ENCODE measurements around the gene WDR36. TPM values are rescaled to one million over a fixed set of nuclear protein-coding genes. Genes with fewer than 3 reads are reported as not detected.
A peak's percentile ranks its signal among the peaks of the same experiment; 100 is the strongest.

WDR36 gene
- total RNA-seq, 1 donor from 2014 or later, result 31.6 TPM

DNA sequence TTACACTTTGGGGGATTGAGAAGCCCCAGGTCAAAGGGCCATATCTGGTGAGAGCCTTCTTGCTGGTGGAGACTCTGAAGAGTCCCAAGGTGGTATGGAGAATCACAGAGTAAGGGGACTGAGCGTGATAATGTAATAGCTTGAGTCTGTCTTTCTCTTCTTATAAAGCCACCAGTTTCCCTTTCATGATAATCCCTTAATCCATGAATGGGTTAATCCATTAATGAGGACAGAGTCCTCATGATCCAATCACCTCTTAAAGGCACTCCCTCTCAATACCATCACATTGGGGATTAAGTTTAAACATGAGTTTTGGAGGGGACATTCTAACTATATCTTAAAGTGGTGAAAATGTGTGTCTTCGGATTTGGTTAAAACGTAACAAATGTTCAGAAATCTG is 21.5 kb downstream of the WDR36 start:
- no peak overlapping the region for H3K4me3 Mint-ChIP-seq (ENCODE audit: low read depth)
- no peaks in the 10 kb centered on the region for H3K4me1 Mint-ChIP-seq (ENCODE audit: low read depth)
- H3K27ac Mint-ChIP-seq, result no peak overlapping the region
- DNase-seq (ENCODE audit: low spot score, unreplicated experiment), result no peak
- TF ChIP-seq, protein P1, sequence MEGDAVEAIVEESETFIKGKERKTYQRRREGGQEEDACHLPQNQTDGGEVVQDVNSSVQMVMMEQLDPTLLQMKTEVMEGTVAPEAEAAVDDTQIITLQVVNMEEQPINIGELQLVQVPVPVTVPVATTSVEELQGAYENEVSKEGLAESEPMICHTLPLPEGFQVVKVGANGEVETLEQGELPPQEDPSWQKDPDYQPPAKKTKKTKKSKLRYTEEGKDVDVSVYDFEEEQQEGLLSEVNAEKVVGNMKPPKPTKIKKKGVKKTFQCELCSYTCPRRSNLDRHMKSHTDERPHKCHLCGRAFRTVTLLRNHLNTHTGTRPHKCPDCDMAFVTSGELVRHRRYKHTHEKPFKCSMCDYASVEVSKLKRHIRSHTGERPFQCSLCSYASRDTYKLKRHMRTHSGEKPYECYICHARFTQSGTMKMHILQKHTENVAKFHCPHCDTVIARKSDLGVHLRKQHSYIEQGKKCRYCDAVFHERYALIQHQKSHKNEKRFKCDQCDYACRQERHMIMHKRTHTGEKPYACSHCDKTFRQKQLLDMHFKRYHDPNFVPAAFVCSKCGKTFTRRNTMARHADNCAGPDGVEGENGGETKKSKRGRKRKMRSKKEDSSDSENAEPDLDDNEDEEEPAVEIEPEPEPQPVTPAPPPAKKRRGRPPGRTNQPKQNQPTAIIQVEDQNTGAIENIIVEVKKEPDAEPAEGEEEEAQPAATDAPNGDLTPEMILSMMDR (IDR thresholded peaks at IDR 0.05; ENCODE audit: unreplicated experiment), result no peak
- H3K27me3 Mint-ChIP-seq, result no peaks in the 10 kb centered on the region
- H3K9me3 Mint-ChIP-seq (ENCODE audit: low read depth), result no peaks in the 10 kb centered on the region
- peaks cover 3% of the 10 kb centered on the region for H3K36me3 Mint-ChIP-seq (ENCODE audit: insufficient read depth)

DNA sequence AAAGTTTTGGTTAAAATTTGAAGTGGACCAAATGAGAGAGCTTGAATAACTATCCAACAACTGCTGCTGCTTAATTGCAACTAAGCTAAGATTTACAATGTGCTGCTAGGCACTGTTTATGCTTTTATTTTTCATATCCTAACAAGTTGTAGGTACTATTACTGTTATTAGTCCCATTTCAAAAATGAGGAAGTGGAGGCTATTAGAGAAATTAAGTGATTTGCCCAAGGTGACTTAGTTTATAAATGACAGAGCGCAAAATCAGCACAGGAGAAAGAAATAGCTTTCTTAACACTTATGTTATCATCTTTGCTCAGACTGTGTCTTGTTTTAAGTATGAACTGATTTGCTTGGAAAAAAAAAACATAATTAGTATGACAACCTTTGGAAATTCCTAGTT is 23.1 kb downstream of the WDR36 start:
- Mint-ChIP-seq H3K4me3 (ENCODE audit: low read depth) (no peak overlapping the region), H3K4me1 (ENCODE audit: low read depth) (no peaks in the 10 kb centered on the region), H3K36me3 (ENCODE audit: insufficient read depth) (peaks cover 5% of the 10 kb centered on the region), H3K27ac (no peak overlapping the region), H3K9me3 (ENCODE audit: low read depth) (no peaks in the 10 kb centered on the region), H3K27me3 (no peaks in the 10 kb centered on the region)
- DNase-seq (ENCODE audit: low spot score, unreplicated experiment), result no peak
- TF ChIP-seq, protein P1 (IDR thresholded peaks at IDR 0.05; ENCODE audit: unreplicated experiment), result no peak

DNA sequence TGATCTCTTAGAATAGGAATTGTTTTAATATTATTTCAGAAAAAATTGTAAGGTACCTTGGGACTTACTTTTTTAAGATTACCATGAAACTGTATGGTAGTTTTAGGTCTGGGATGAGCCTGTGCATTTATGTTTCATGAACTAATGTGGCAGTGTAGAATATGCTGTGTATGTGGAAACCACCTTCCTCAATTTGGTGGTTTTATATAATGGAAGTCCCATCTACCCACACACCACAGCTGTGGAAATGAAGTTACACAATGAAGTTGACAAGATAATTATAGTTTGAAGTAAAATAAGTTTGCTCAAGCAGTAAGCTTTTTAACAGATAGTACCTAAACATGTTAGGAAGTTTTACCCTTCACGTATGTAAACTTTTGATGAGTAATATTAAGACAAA is 24.4 kb downstream of the WDR36 start:
- Mint-ChIP-seq H3K27ac (no peak overlapping the region), H3K4me3 (ENCODE audit: low read depth) (no peak overlapping the region), H3K36me3 (ENCODE audit: insufficient read depth) (peaks cover 8% of the 10 kb centered on the region), H3K4me1 (ENCODE audit: low read depth) (no peaks in the 10 kb centered on the region), H3K27me3 (no peaks in the 10 kb centered on the region), H3K9me3 (ENCODE audit: low read depth) (no peaks in the 10 kb centered on the region)
- DNase-seq (ENCODE audit: low spot score, unreplicated experiment), result no peak
- TF ChIP-seq, protein P1 (IDR thresholded peaks at IDR 0.05; ENCODE audit: unreplicated experiment), result no peak

DNA sequence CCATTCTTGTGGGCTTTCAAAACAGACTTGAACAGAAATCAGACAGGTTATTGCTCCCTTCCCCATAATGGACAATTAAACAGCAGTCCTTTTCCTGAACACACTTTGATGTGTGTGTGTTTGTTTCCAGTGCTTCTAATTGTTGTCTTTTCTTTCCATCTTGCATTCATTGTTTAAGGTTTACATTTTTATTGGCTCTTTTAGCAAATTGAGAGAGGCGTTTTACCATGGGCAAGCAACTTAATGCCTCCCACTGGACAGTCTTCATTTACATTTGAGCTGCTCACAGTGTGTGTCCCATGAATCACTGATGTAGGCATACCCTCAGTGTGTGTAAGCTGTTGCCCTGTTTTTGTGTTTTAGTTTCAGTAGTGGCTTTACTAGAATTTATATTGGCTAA is 25.0 kb downstream of the WDR36 start:
- Mint-ChIP-seq H3K36me3 (ENCODE audit: insufficient read depth) (peaks cover 9% of the 10 kb centered on the region), H3K4me1 (ENCODE audit: low read depth) (no peaks in the 10 kb centered on the region), H3K27ac (peak overlapping the region; percentile 3), H3K9me3 (ENCODE audit: low read depth) (no peaks in the 10 kb centered on the region), H3K27me3 (no peaks in the 10 kb centered on the region), H3K4me3 (ENCODE audit: low read depth) (no peak overlapping the region)
- TF ChIP-seq, protein P1 (IDR thresholded peaks at IDR 0.05; ENCODE audit: unreplicated experiment), result no peak
- no peak for DNase-seq (ENCODE audit: low spot score, unreplicated experiment)

DNA sequence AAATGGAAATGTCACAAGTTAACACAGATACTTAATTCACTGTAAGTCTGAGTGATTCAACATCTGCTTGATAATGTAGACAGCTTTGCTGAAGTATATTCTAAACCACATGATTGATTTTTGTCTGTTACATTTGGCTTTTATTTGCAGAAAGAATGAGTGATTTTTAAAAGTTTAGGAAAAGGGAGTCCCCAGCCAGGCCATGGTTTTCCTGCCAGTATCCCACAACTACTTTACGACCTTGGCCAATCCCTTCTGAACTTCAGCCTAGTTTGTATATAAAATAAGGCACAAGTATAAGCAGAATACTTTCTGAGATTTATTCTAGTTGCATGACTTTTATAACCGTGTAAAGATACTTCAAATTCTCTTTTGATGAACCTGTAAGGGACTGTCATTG is 27.1 kb downstream of the WDR36 start:
- peaks cover 9% of the 10 kb centered on the region for H3K36me3 Mint-ChIP-seq (ENCODE audit: insufficient read depth)
- H3K4me3 Mint-ChIP-seq (ENCODE audit: low read depth), result no peak overlapping the region
- DNase-seq (ENCODE audit: low spot score, unreplicated experiment), result no peak
- H3K27me3 Mint-ChIP-seq, result no peaks in the 10 kb centered on the region
- no peaks in the 10 kb centered on the region for H3K9me3 Mint-ChIP-seq (ENCODE audit: low read depth)
- TF ChIP-seq, protein P1 (IDR thresholded peaks at IDR 0.05; ENCODE audit: unreplicated experiment), result no peak
- no peaks in the 10 kb centered on the region for H3K4me1 Mint-ChIP-seq (ENCODE audit: low read depth)
- no peak overlapping the region for H3K27ac Mint-ChIP-seq
